HCT116 (cell line): ENCODE results near the gene ZDHHC14.

Source experiments
- CTCF ChIP-seq, 3 experiments: fragments of 200-600 bp in 1 of 3; sonication (generic) in 1 of 3; IDR thresholded peaks in 2 of 3; conservative IDR thresholded peaks in 1 of 3; 2 replicates each; pipeline ENCODE4 v1.5.1; 2012 to 2017; ENCODE audit warnings: low read depth in 2 of 3, low read length in 2 of 3, antibody characterized with exemption in 1 of 3, borderline replicate concordance in 1 of 3, control low read depth in 1 of 3, mild to moderate bottlenecking in 1 of 3, mixed read lengths in 1 of 3, mixed run types in 1 of 3, moderate library complexity in 1 of 3; ENCODE audit not compliant: insufficient read depth in 1 of 3
- EZH2 ChIP-seq: fragments of 200-600 bp; sonication (generic); IDR thresholded peaks from 2 replicates; pipeline ENCODE4 v1.6.1; 2017; ENCODE audit warnings: antibody characterized with exemption, mixed run types
- POLR2A ChIP-seq: IDR thresholded peaks from 2 replicates; pipeline ENCODE4 v1.7.0; 2011; ENCODE audit warnings: borderline replicate concordance; ENCODE audit not compliant: insufficient read depth, insufficient read length; ENCODE audit errors: extremely low read depth
- POLR2AphosphoS5 ChIP-seq: IDR thresholded peaks from 2 replicates; pipeline ENCODE4 v1.6.1; 2011; ENCODE audit warnings: mild to moderate bottlenecking, low read depth, low read length, moderate library complexity
- TCF7L2 ChIP-seq: IDR thresholded peaks from 2 replicates; pipeline ENCODE4 v1.7.0; 2011; ENCODE audit warnings: borderline replicate concordance, inconsistent platforms; ENCODE audit not compliant: insufficient read depth, insufficient read length; ENCODE audit errors: extremely low read depth
- ZFX ChIP-seq: fragments of 450-650 bp; IDR thresholded peaks from 2 replicates; pipeline ENCODE4 v1.6.1; 2017
- ZNF274 ChIP-seq: fragments of 200-500 bp; sonication (Bioruptor generic); IDR thresholded peaks from 2 replicates; pipeline ENCODE4 v1.6.1; 2014; ENCODE audit warnings: mild to moderate bottlenecking, low read depth, low read length, inconsistent platforms

- TF ChIP-seq POLR2A, result no peak
- TF ChIP-seq POLR2AphosphoS5, result no peak
- no peak for TF ChIP-seq ZNF274
- no peak for TF ChIP-seq CTCF (IDR thresholded peaks at IDR 0.05 in 2 of 3, conservative IDR thresholded peaks at IDR 0.05 in 1 of 3; ENCODE audit: borderline replicate concordance in 1 of 3, insufficient read depth in 1 of 3, low read depth in 2 of 3, low read length in 2 of 3)
- TF ChIP-seq ZFX, result no peak
- TF ChIP-seq TCF7L2, result no peak
- no peak for TF ChIP-seq EZH2
These were observed 303.8 kb downstream of the ZDHHC14 start for GRCh38 chr6:157684620-157685299.
